B cell (primary cell): Measurements from ENCODE around the gene CENPN. TPM values are rescaled to one million over a fixed set of nuclear protein-coding genes. Genes with fewer than 3 reads are reported as not detected.

Source experiments
- ATAC-seq: fragments of 200-7000 bp; cut with Tn5 transposase; one replicate; pipeline ENCODE4 v1.10.0; 2021; ENCODE audit warnings: low read depth, mild to moderate bottlenecking, moderate number of reproducible peaks, moderate library complexity
- CTCF ChIA-PET: fragments of 350-600 bp; sonication (Branson Sonifier 250); formaldehyde crosslinking; loops from one replicate; lab custom pipeline; 2021; ENCODE audit warnings: antibody characterized with exemption, inconsistent platforms; lab: Charles Lee
- POLR2A ChIA-PET: fragments of 350-600 bp; sonication (Branson Sonifier 250); formaldehyde crosslinking; loops from one replicate; lab custom pipeline; 2021; ENCODE audit warnings: antibody characterized with exemption; lab: Charles Lee
- DNase-seq: peaks from one replicate; pipeline ENCODE4 v3.0.0; 2013
- H2AFZ ChIP-seq: 2 replicates; pipeline ENCODE4 v1.6.1; 2012; ENCODE audit warnings: mild to moderate bottlenecking, low read depth, low read length; ENCODE audit not compliant: insufficient read depth, poor library complexity, severe bottlenecking
- H3K27ac ChIP-seq, 2 donors: 1 replicate in 1 of 2; 2 replicates in 1 of 2; pipeline ENCODE4 v1.5.1; 2012 to 2013; ENCODE audit warnings: low read length in 2 of 2, mild to moderate bottlenecking in 2 of 2, moderate library complexity in 1 of 2
- H3K27me3 ChIP-seq, 4 experiments: fragments of 200-600 bp in 1 of 4; sonication (generic) in 1 of 4; replicated peaks in 1 of 4; 1 replicate in 2 of 4; 2 replicates in 2 of 4; pipeline versions ENCODE4 v1.6.1 to v1.7.0; 2013 to 2016; ENCODE audit warnings: low read length in 3 of 4, mild to moderate bottlenecking in 2 of 4, mixed read lengths in 1 of 4, moderate library complexity in 1 of 4; ENCODE audit not compliant: insufficient read depth in 4 of 4, control insufficient read depth in 3 of 4; ENCODE audit errors: control extremely low read depth in 1 of 4
- H3K36me3 ChIP-seq, 2 experiments: replicated peaks in 1 of 2; 1 replicate in 1 of 2; 2 replicates in 1 of 2; pipeline versions ENCODE4 v1.6.1 to v1.7.1; 2013; ENCODE audit warnings: low read length in 1 of 2; ENCODE audit not compliant: insufficient read depth in 2 of 2, control insufficient read depth in 1 of 2; ENCODE audit errors: control extremely low read depth in 1 of 2, extremely low read depth in 1 of 2
- H3K4me1 ChIP-seq, 2 donors: fragments of 200-600 bp in 1 of 2; sonication (generic) in 1 of 2; 1 replicate in 1 of 2; 2 replicates in 1 of 2; pipeline versions ENCODE4 v1.5.1 to v1.6.1; 2013 to 2017; ENCODE audit warnings: low read length in 2 of 2; ENCODE audit not compliant: control insufficient read depth in 2 of 2, insufficient read depth in 2 of 2
- H3K4me2 ChIP-seq: replicated peaks from 2 replicates; pipeline ENCODE3; 2012; ENCODE audit warnings: mild to moderate bottlenecking, low read depth, low read length; ENCODE audit not compliant: poor library complexity, severe bottlenecking
- H3K4me3 ChIP-seq, 5 experiments: fragments of 200-600 bp in 1 of 5; sonication (generic) in 1 of 5; 1 replicate in 3 of 5; 2 replicates in 2 of 5; pipeline versions ENCODE4 v1.5.1 to v1.7.0; 2011 to 2016; ENCODE audit warnings: low read length in 4 of 5, mild to moderate bottlenecking in 4 of 5, low read depth in 2 of 5, control low read depth in 1 of 5, moderate library complexity in 1 of 5; ENCODE audit not compliant: insufficient read depth in 1 of 5; ENCODE audit errors: control extremely low read depth in 1 of 5, extremely low read depth in 1 of 5
- H3K79me2 ChIP-seq: fragments of 200-600 bp; sonication (generic); one replicate; pipeline ENCODE4 v1.6.0; 2016; ENCODE audit warnings: low read length; ENCODE audit not compliant: control insufficient read depth, insufficient read depth
- H3K9ac ChIP-seq: fragments of 200-600 bp; sonication (generic); 2 replicates; pipeline ENCODE4 v1.6.1; 2017; ENCODE audit warnings: mild to moderate bottlenecking, low read length, moderate library complexity
- H3K9me3 ChIP-seq, 3 donors: one replicate each; pipeline versions ENCODE4 v1.6.1 to v1.7.1; 2013; ENCODE audit warnings: low read length in 2 of 3; ENCODE audit not compliant: control insufficient read depth in 2 of 3, insufficient read depth in 1 of 3; ENCODE audit errors: control extremely low read depth in 1 of 3
- H4K20me1 ChIP-seq: 2 replicates; pipeline ENCODE4 v1.6.0; 2012; ENCODE audit warnings: mild to moderate bottlenecking, low read length; ENCODE audit not compliant: insufficient read depth, control insufficient read depth, poor library complexity, severe bottlenecking
- H3K27ac Mint-ChIP-seq: one replicate; pipeline ENCODE4 v1.8.0; 2021; ENCODE audit warnings: mixed read lengths
- H3K27me3 Mint-ChIP-seq: one replicate; pipeline ENCODE4 v1.8.0; 2021; ENCODE audit warnings: mixed read lengths
- H3K4me1 Mint-ChIP-seq: one replicate; pipeline ENCODE4 v1.8.0; 2021; ENCODE audit warnings: mixed read lengths
- H3K4me3 Mint-ChIP-seq: one replicate; pipeline ENCODE4 v1.8.0; 2021; ENCODE audit warnings: mixed read lengths
- H3K9me3 Mint-ChIP-seq: one replicate; pipeline ENCODE4 v1.8.0; 2022; ENCODE audit warnings: mixed read lengths; ENCODE audit not compliant: insufficient read depth
- EZH2 ChIP-seq: IDR thresholded peaks from 2 replicates; pipeline ENCODE4 v1.6.1; 2012; ENCODE audit warnings: borderline replicate concordance, low read depth, mild to moderate bottlenecking, moderate library complexity, low read length; ENCODE audit not compliant: insufficient read depth, poor library complexity, severe bottlenecking
- intact Hi-C: fragments of 100-400 bp; cut with micrococcal nuclease; formaldehyde crosslinking; loops from one replicate; pipeline ENCODE4 v1.10.0; 2022
- polyA plus RNA-seq: library from polyadenylated mRNA; depleted of rRNA; stranded (reverse); fragments of >200 nt; gene quantifications from 2 replicates; pipeline ENCODE4 v1.2.3, GENCODE V29; 2012
- total RNA-seq, 2 donors: library from RNA; stranded (reverse); fragments of 120-200 nt in 1 of 2; gene quantifications; 1 replicate in 1 of 2; 2 replicates in 1 of 2; pipeline versions ENCODE4 v1.2.3 to v1.2.4, GENCODE V29; 2013 to 2022
- TF ChIP-seq, protein P1 (sequence below): fragments of 200-600 bp; IDR thresholded peaks from one replicate; pipeline ENCODE4 v1.8.0; 2022; ENCODE audit warnings: antibody characterized with exemption, mild to moderate bottlenecking

Gene CENPN
- total and polyA plus RNA-seq, 2 donors (not counting 1 experiment from before 2014, with no cell fraction given): 3.0 to 4.0 TPM

DNA sequence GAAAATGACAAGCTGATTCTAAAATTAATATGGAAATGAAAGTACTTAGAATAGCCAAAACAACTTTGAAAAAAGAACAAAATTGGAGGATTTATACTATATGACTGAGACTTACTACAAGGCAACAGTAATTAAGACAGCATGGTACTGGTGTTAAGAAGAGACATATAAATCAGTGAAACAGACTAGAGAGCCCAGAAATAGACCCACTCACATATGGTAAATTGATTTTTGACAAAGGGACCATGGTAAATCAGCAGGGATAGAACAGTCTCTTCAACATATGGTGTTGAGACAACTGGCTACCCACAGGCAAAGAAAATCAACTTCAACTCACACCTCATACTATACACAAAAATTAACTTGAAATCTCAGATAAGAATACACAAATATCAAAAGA, 13.2 kb upstream of the CENPN start:
- no peak overlapping the region for H3K4me3 Mint-ChIP-seq
- Histone ChIP-seq H3K36me3 (peaks cover 0 to 8% of the 10 kb centered on the region in 2 experiments), H3K27ac (no peak overlapping the region), H2AFZ (no peak overlapping the region), H3K9ac (no peak overlapping the region), H4K20me1 (no peaks in the 10 kb centered on the region), H3K4me2 (no peak overlapping the region), H3K9me3 (no peaks in the 10 kb centered on the region), H3K4me3 (no peak overlapping the region), H3K27me3 (no peaks in the 10 kb centered on the region), H3K79me2 (peaks cover 77% of the 10 kb centered on the region), H3K4me1 (peaks cover 4 to 5% of the 10 kb centered on the region in 2 donors)
- H3K9me3 Mint-ChIP-seq: no peaks in the 10 kb centered on the region
- H3K4me1 Mint-ChIP-seq: peaks cover 23% of the 10 kb centered on the region
- intact Hi-C loops: no loop called here
- DNase-seq (no peak), ATAC-seq (no peak)
- no peak for TF ChIP-seq EZH2
- TF ChIP-seq, protein P1, sequence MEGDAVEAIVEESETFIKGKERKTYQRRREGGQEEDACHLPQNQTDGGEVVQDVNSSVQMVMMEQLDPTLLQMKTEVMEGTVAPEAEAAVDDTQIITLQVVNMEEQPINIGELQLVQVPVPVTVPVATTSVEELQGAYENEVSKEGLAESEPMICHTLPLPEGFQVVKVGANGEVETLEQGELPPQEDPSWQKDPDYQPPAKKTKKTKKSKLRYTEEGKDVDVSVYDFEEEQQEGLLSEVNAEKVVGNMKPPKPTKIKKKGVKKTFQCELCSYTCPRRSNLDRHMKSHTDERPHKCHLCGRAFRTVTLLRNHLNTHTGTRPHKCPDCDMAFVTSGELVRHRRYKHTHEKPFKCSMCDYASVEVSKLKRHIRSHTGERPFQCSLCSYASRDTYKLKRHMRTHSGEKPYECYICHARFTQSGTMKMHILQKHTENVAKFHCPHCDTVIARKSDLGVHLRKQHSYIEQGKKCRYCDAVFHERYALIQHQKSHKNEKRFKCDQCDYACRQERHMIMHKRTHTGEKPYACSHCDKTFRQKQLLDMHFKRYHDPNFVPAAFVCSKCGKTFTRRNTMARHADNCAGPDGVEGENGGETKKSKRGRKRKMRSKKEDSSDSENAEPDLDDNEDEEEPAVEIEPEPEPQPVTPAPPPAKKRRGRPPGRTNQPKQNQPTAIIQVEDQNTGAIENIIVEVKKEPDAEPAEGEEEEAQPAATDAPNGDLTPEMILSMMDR: no peak
- no peak overlapping the region for H3K27ac Mint-ChIP-seq
- ChIA-PET CTCF (no interaction called here), POLR2A (interaction anchor here (0.6 kb wide), 1 partner anchor 19 kb away, joined by 3 read pairs; no protein-coding TSS in a partner anchor)
- no peaks in the 10 kb centered on the region for H3K27me3 Mint-ChIP-seq

DNA sequence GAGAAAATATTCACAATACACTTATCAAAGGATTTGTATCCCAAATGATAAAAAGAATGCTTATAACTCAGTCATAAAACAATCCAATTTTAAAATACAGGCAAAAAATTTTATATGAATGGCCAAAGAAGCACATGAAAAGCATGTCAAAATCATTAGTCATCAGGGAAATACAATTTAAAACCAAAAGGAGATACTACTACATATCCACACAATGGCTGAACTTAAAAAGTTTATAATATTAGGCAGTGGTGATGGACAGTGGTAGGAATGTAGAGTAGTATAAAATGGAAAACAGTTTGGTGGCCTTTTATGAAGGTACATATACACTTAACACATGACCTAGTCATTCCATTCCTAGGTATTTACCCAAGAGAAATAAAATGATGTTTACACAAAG, 12.6 kb upstream of the CENPN start:
- H3K4me1 Mint-ChIP-seq: peaks cover 29% of the 10 kb centered on the region
- no peaks in the 10 kb centered on the region for H3K9me3 Mint-ChIP-seq
- Histone ChIP-seq H3K27me3 (no peaks in the 10 kb centered on the region), H3K36me3 (peaks cover 0 to 8% of the 10 kb centered on the region in 2 experiments), H3K9me3 (no peaks in the 10 kb centered on the region), H3K4me1 (peaks cover 4 to 5% of the 10 kb centered on the region in 2 donors), H2AFZ (no peak overlapping the region), H3K79me2 (peaks cover 83% of the 10 kb centered on the region), H3K9ac (no peak overlapping the region), H3K27ac (no peak overlapping the region), H3K4me3 (no peak overlapping the region), H3K4me2 (no peak overlapping the region), H4K20me1 (no peaks in the 10 kb centered on the region)
- ChIA-PET CTCF (no interaction called here), POLR2A (no interaction called here)
- TF ChIP-seq, protein P1: no peak
- TF ChIP-seq EZH2: no peak
- no peak overlapping the region for H3K4me3 Mint-ChIP-seq
- H3K27me3 Mint-ChIP-seq: no peaks in the 10 kb centered on the region
- ATAC-seq (no peak), DNase-seq (no peak)
- H3K27ac Mint-ChIP-seq: no peak overlapping the region
- intact Hi-C loops: no loop called here
